Limb (tissue), 2 donors: ENCODE measurements around the gene KLHL14.
"Not testable (repeated sequence)": the region's sequence is repeated elsewhere in the genome, so short reads cannot be mapped to it uniquely, and the experiment has no call there.

ENCODE experiments used
- DNase-seq, 2 donors: peaks; one replicate each; pipeline ENCODE4 v3.0.0-alpha.2; 2016; ENCODE audit errors: extremely low spot score in 2 of 2

Gene KLHL14

GRCh38 chr18:32772581-32773381 lies at the start of gene KLHL14:
Gene KLHL14, minus strand, starts transcription at chr18:32773023. Its CDS starts 2,432 bp downstream, at chr18:32770591.
- DNase-seq, result no peak

GRCh38 chr18:32822197-32822596 lies 49.4 kb upstream of the KLHL14 start:
- no peak for DNase-seq

GRCh38 chr18:32815881-32816280 lies 43.1 kb upstream of the KLHL14 start:
- DNase-seq, result no peak

- DNase-seq, result no peak
Measured at GRCh38 chr18:32812342-32812741, 39.5 kb upstream of the KLHL14 start.

- no peak for DNase-seq
Measured at GRCh38 chr18:32810314-32810713, 37.5 kb upstream of the KLHL14 start.

GRCh38 chr18:32805354-32805753 lies 32.5 kb upstream of the KLHL14 start:
- DNase-seq, result no peak

- no peak for DNase-seq
Measured at GRCh38 chr18:32804134-32804888, 31.5 kb upstream of the KLHL14 start.

GRCh38 chr18:32803568-32803967 lies 30.7 kb upstream of the KLHL14 start:
- DNase-seq, result no peak

- DNase-seq, result no peak
Measured at GRCh38 chr18:32802591-32803451, 30.0 kb upstream of the KLHL14 start.

GRCh38 chr18:32801228-32801627 lies 28.4 kb upstream of the KLHL14 start:
- DNase-seq, result no peak

- no peak for DNase-seq
Measured at GRCh38 chr18:32798209-32798960, 25.6 kb upstream of the KLHL14 start.

- not testable (repeated sequence) for DNase-seq
Measured at GRCh38 chr18:32794667-32795066, 21.8 kb upstream of the KLHL14 start.

- no peak for DNase-seq
Measured at GRCh38 chr18:32779010-32779409, 6.2 kb upstream of the KLHL14 start.

GRCh38 chr18:32777049-32777448 lies 4.2 kb upstream of the KLHL14 start:
- no peak for DNase-seq

GRCh38 chr18:32776561-32776960 lies 3.7 kb upstream of the KLHL14 start:
- DNase-seq, result no peak

- no peak for DNase-seq
Measured at GRCh38 chr18:32775628-32776027, 2.8 kb upstream of the KLHL14 start.

- no peak for DNase-seq
Measured at GRCh38 chr18:32773382-32773712, 524 bp upstream of the KLHL14 start.

GRCh38 chr18:32771871-32772580 lies 797 bp downstream of the KLHL14 start:
- DNase-seq, result peak in 1 of 2 donors; percentile 74

- peak in 1 of 2 donors; percentile 66 for DNase-seq
Measured at GRCh38 chr18:32771169-32771751, 1.6 kb downstream of the KLHL14 start.

GRCh38 chr18:32770666-32771168 lies 2.1 kb downstream of the KLHL14 start:
- DNase-seq, result peak in 1 of 2 donors; percentile 44
